Stimulated activated effector memory CD8-positive, alpha-beta T cell treated with anti-CD3 and anti-CD28 coated beads, Interleukin-12 subunit alpha, Interleukin-12 subunit beta, amount 100 ng/mL, for 72 hours (primary cell): Measurements from ENCODE around the gene HTR3D.
"Not testable (repeated sequence)": the region's sequence is repeated elsewhere in the genome, so short reads cannot be mapped to it uniquely, and the experiment has no call there.

Experiments used
- ATAC-seq: fragments of 150-1000 bp; cut with Tn5 transposase; 2 replicates; pipeline ENCODE4 v1.10.0; 2021
- DNase-seq, 2 donors: peaks; one replicate each; pipeline ENCODE4 v3.0.0; 2021 to 2022; ENCODE audit warnings: low spot score in 2 of 2
- H3K27ac Mint-ChIP-seq: one replicate; pipeline ENCODE4 v1.8.0; 2022; ENCODE audit warnings: mild to moderate bottlenecking, mixed read lengths
- H3K36me3 Mint-ChIP-seq: one replicate; pipeline ENCODE4 v1.8.0; 2022; ENCODE audit warnings: mild to moderate bottlenecking, mixed read lengths
- H3K4me1 Mint-ChIP-seq: one replicate; pipeline ENCODE4 v1.8.0; 2022; ENCODE audit warnings: mixed read lengths
- H3K4me3 Mint-ChIP-seq: one replicate; pipeline ENCODE4 v1.8.0; 2022; ENCODE audit warnings: mild to moderate bottlenecking, mixed read lengths
- H3K9me3 Mint-ChIP-seq: one replicate; pipeline ENCODE4 v1.8.0; 2022; ENCODE audit warnings: mixed read lengths

Gene HTR3D

DNA sequence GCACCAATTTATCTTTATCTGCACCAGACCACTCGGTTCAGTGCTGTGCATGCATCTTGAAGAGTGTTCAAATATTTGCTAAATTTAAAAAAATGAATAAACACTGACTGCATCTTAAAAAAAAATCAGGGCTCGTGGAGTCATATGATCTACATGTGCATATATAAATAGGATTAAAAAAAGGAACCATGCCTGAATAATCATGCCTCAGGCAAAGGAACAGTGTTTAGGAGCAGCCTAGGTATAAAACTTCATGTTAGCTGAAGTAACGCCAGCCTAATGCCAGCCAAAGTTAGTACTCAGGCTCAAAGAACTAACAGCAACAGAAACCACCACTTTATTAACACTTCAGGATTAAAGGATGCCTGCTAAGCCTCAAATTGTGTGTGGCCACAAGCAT lies 23.4 kb upstream of the HTR3D start:
- Mint-ChIP-seq H3K36me3 (peaks cover 37% of the 10 kb centered on the region), H3K4me1 (peaks cover 11% of the 10 kb centered on the region), H3K9me3 (no peaks in the 10 kb centered on the region), H3K4me3 (no peak overlapping the region), H3K27ac (no peak overlapping the region)
- DNase-seq = no peak
- no peak for ATAC-seq

DNA sequence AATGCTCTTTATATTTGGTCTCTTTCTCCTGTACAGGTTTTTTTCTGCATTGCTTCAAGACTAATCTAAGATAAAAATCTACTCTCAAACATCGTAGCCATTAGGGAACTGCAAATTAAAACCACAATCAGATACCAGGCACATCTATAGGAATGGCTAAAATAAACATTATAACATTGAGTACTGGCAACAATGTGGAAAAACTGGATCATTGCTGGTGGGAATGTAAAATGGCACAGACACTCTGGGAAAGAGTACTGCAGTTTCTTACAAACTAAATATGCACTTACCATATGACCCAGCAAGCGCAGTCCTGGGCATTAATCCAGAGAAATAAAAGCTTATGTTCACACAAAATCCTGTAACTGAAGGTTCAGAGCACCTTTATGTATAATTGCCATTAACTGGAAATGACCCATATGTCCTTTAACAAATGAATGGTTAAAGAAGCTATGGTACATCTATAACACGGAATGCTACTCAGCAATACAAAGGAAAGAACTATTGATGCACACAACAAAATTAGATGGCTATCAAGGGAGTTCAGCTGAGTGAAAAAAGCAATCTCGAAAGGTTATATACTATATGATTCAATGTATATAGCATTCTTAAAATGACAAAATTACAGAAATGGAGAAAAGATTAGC lies 20.2 kb upstream of the HTR3D start:
- DNase-seq (no peak), ATAC-seq (no peak)
- Mint-ChIP-seq H3K9me3 (no peaks in the 10 kb centered on the region), H3K27ac (no peak overlapping the region), H3K4me1 (peaks cover 8% of the 10 kb centered on the region), H3K4me3 (no peak overlapping the region), H3K36me3 (peaks cover 36% of the 10 kb centered on the region)

- DNase-seq = no peak
- H3K4me3 Mint-ChIP-seq = no peak overlapping the region
- no peak overlapping the region for H3K27ac Mint-ChIP-seq
- no peak for ATAC-seq
- H3K9me3 Mint-ChIP-seq = no peaks in the 10 kb centered on the region
- H3K36me3 Mint-ChIP-seq = peaks cover 36% of the 10 kb centered on the region
- peaks cover 17% of the 10 kb centered on the region for H3K4me1 Mint-ChIP-seq
These were observed 19.3 kb upstream of the HTR3D start for GRCh38 chr3:184011937-184012889.

- H3K36me3 Mint-ChIP-seq = peaks cover 27% of the 10 kb centered on the region
- H3K4me3 Mint-ChIP-seq = peak overlapping the region; percentile 100
- DNase-seq (no peak), ATAC-seq (no peak)
- H3K4me1 Mint-ChIP-seq = peaks cover 26% of the 10 kb centered on the region
- H3K27ac Mint-ChIP-seq = no peak overlapping the region
- no peaks in the 10 kb centered on the region for H3K9me3 Mint-ChIP-seq
These were observed 16.0 kb upstream of the HTR3D start for GRCh38 chr3:184015381-184016019.

- Mint-ChIP-seq H3K36me3 (peaks cover 21% of the 10 kb centered on the region), H3K27ac (no peak overlapping the region)
- no peak for ATAC-seq
These were observed 15.4 kb upstream of the HTR3D start for GRCh38 chr3:184016169-184016570.

GRCh38 chr3:184016811-184017671 lies 14.5 kb upstream of the HTR3D start:
- Mint-ChIP-seq H3K4me3 (peak overlapping the region; percentile 100), H3K9me3 (no peaks in the 10 kb centered on the region), H3K36me3 (peaks cover 21% of the 10 kb centered on the region), H3K27ac (peak overlapping the region; percentile 90), H3K4me1 (peaks cover 26% of the 10 kb centered on the region)
- ATAC-seq (peak; percentile 89), DNase-seq (peak in 1 of 2 donors; percentile 66)

More at GRCh38 chr3:184016169-184016570, 15.4 kb upstream of the HTR3D start:
- no peak for DNase-seq
- Mint-ChIP-seq H3K4me3 (peak overlapping the region; percentile 100), H3K9me3 (no peaks in the 10 kb centered on the region), H3K4me1 (peaks cover 26% of the 10 kb centered on the region)

- peak; percentile 69 to 90 for DNase-seq
- Mint-ChIP-seq H3K36me3 (peaks cover 15% of the 10 kb centered on the region), H3K9me3 (no peaks in the 10 kb centered on the region), H3K27ac (peak within 1 kb of the TSS; percentile 90), H3K4me1 (peaks cover 26% of the 10 kb centered on the region), H3K4me3 (peak within 1 kb of the TSS; percentile 100)
- peak; percentile 94 for ATAC-seq
These were observed 13.7 kb upstream of the HTR3D start, which contains the start of gene ABCC5 for GRCh38 chr3:184017672-184018423. Gene ABCC5, minus strand, starts transcription at chr3:184017884. Its CDS starts 3,492 bp downstream, at chr3:184014392.

GRCh38 chr3:184018424-184018973 lies 13.0 kb upstream of the HTR3D start:
- peaks cover 26% of the 10 kb centered on the region for H3K4me1 Mint-ChIP-seq

DNA sequence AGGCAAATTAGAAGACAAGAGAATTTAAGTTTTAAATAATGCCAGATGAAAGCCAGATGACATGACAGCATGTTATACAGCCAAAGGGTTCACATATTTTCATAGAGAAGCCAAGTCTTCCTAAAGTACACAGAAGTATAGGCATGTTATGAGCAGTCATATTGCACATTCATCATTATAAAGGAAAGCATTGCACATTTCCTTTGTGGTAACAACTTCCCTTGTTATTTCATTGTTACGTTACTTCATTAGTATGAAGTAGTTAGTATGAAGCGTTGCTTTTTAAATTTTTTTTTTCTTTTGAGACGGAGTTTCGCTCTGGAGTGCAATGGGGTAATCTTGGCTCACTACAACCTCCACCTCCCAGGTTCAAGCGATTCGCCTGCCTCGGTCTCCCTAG lies 9.2 kb upstream of the HTR3D start:
- Mint-ChIP-seq H3K27ac (no peak overlapping the region), H3K9me3 (no peaks in the 10 kb centered on the region), H3K36me3 (peaks cover 8% of the 10 kb centered on the region), H3K4me1 (peaks cover 9% of the 10 kb centered on the region), H3K4me3 (no peak overlapping the region)
- ATAC-seq (no peak), DNase-seq (no peak)

More at GRCh38 chr3:184018424-184018973, 13.0 kb upstream of the HTR3D start:
- H3K9me3 Mint-ChIP-seq = no peaks in the 10 kb centered on the region
- H3K27ac Mint-ChIP-seq = peak overlapping the region; percentile 90
- DNase-seq (no peak), ATAC-seq (no peak)
- H3K4me3 Mint-ChIP-seq = peak overlapping the region; percentile 100
- peaks cover 8% of the 10 kb centered on the region for H3K36me3 Mint-ChIP-seq

DNA sequence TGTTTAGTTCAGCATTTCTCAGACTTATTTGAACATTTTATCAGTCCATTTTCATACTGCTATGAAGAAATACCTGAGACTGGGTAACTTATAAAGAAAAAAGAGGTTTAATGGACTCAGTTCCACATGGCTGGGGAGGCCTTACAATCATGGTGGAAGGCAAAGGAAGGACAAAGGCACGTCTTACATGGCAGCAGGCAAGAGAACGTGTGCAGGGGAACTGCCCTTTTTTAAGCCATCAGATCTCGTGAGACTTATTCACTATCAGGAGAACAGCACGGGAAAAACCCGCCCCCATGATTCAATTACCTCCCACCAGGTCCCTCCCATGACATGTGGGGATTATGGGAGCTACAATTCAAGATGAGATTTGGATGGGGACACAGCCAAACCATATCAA lies 6.3 kb upstream of the HTR3D start:
- DNase-seq, H3K4me1 Mint-ChIP-seq, H3K36me3 Mint-ChIP-seq, ATAC-seq, H3K27ac Mint-ChIP-seq, H3K4me3 Mint-ChIP-seq, H3K9me3 Mint-ChIP-seq: not testable (repeated sequence)

DNA sequence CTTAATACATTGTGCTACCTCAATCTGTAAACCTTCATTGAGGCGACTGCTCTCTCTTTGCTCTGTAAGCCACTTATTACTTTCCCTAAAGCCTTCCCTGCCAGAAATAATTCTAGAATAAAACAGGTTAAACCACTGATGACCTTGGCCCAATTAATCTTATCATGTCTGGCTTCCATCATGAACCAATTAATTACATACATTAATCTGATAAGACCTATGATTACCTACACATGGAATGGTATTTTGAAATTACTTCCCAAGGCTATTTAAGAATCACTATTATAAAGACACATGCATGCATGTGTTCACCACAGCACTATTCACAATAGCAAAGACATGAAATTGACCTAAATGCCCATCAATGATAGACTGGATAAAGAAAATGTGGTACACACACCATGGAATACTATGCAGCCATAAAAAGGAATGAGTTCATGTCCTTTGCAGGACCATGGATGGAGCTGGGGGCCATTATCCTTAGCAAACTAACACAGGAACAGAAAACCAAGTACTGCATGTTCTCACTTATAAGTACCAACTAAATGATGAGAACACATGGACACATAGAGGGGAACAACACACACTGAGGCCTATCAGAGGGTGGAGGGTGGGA lies 3.2 kb upstream of the HTR3D start:
- H3K4me1 Mint-ChIP-seq, DNase-seq, H3K9me3 Mint-ChIP-seq, H3K4me3 Mint-ChIP-seq, ATAC-seq, H3K36me3 Mint-ChIP-seq, H3K27ac Mint-ChIP-seq: not testable (repeated sequence)

DNA sequence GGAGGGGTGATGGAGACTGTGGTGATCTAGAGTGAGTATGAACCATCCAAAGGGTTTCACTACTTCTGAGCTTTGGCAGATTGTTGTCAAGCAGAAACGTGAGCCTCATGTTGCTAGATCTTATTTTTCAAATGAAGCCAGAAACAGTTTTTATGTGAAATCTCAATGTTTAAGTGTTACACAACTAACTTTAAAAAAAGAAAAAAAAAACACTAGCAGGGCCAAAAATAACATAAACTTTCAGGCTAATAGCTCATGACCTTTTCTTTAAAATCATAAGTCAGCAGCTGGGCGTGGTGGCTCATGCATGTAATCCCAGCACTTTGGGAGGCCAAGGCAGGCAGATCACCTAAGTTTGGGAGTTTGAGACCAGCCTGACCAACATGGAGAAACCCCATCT lies 2.1 kb upstream of the HTR3D start:
- no peaks in the 10 kb centered on the region for H3K9me3 Mint-ChIP-seq
- no peak for DNase-seq
- H3K4me3 Mint-ChIP-seq = no peak overlapping the region
- no peaks in the 10 kb centered on the region for H3K36me3 Mint-ChIP-seq
- no peaks in the 10 kb centered on the region for H3K4me1 Mint-ChIP-seq
- H3K27ac Mint-ChIP-seq = no peak overlapping the region
- no peak for ATAC-seq

GRCh38 chr3:184030536-184030935 lies 1.0 kb upstream of the HTR3D start:
- H3K36me3 Mint-ChIP-seq = no peaks in the 10 kb centered on the region
- no peak overlapping the region for H3K27ac Mint-ChIP-seq
- DNase-seq = no peak
- H3K4me1 Mint-ChIP-seq = no peaks in the 10 kb centered on the region
- no peaks in the 10 kb centered on the region for H3K9me3 Mint-ChIP-seq
- ATAC-seq = no peak
- H3K4me3 Mint-ChIP-seq = no peak overlapping the region
